Stimulated activated naive CD8-positive, alpha-beta T cell treated with anti-CD3 and anti-CD28 coated beads, Interleukin-15, Interleukin-2, amounts not matched to agents 100 U/mL and 50 U/mL, for 24 hours (primary cell): ENCODE data around the gene MCM3.
A peak's percentile ranks its signal among the peaks of the same experiment; 100 is the strongest.

ENCODE experiments used
- ATAC-seq: fragments of 150-1000 bp; cut with Tn5 transposase; one replicate; pipeline ENCODE4 v1.10.0; 2021
- DNase-seq: peaks from one replicate; pipeline ENCODE4 v3.0.0; 2021

MCM3 gene

GRCh38 chr6:52301326-52301725 lies 16.8 kb upstream of the MCM3 start:
- DNase-seq = no peak
- no peak for ATAC-seq

GRCh38 chr6:52300489-52300931 lies 16.0 kb upstream of the MCM3 start:
- DNase-seq (no peak), ATAC-seq (no peak)

GRCh38 chr6:52299653-52300052 lies 15.1 kb upstream of the MCM3 start:
- no peak for DNase-seq
- ATAC-seq = no peak

- DNase-seq = no peak
- ATAC-seq = peak; percentile 67
These were observed 12.9 kb upstream of the MCM3 start for GRCh38 chr6:52297433-52297832.

GRCh38 chr6:52293067-52293466 lies 8.5 kb upstream of the MCM3 start:
- DNase-seq (no peak), ATAC-seq (no peak)

GRCh38 chr6:52288841-52289240 lies 4.3 kb upstream of the MCM3 start:
- DNase-seq (no peak), ATAC-seq (no peak)

GRCh38 chr6:52288216-52288615 lies 3.7 kb upstream of the MCM3 start:
- no peak for ATAC-seq

GRCh38 chr6:52286798-52287432 lies 2.4 kb upstream of the MCM3 start:
- ATAC-seq (no peak), DNase-seq (peak; percentile 82)

More at GRCh38 chr6:52288216-52288615, 3.7 kb upstream of the MCM3 start:
- DNase-seq = no peak

GRCh38 chr6:52285177-52286068 lies 881 bp upstream of the MCM3 start:
- no peak for DNase-seq
- peak; percentile 11 for ATAC-seq

- ATAC-seq = no peak
- peak; percentile 75 for DNase-seq
These were observed 447 bp downstream of the MCM3 start for GRCh38 chr6:52284131-52284459.

- DNase-seq = no peak
- no peak for ATAC-seq
These were observed 1.4 kb downstream of the MCM3 start for GRCh38 chr6:52283111-52283510.

- DNase-seq (no peak), ATAC-seq (no peak)
These were observed 8.4 kb downstream of the MCM3 start for GRCh38 chr6:52276130-52276529.

- ATAC-seq (no peak), DNase-seq (no peak)
These were observed 12.6 kb downstream of the MCM3 start for GRCh38 chr6:52271852-52272460.

GRCh38 chr6:52263709-52264540 lies 20.6 kb downstream of the MCM3 start:
- ATAC-seq = peak; percentile 64
- DNase-seq = peak; percentile 68

GRCh38 chr6:52262620-52263344 lies 21.8 kb downstream of the MCM3 start:
- no peak for ATAC-seq
- DNase-seq = no peak

- ATAC-seq = no peak
These were observed 23.3 kb downstream of the MCM3 start for GRCh38 chr6:52261229-52261628.

GRCh38 chr6:52260634-52261033 lies 23.9 kb downstream of the MCM3 start:
- ATAC-seq = no peak
- DNase-seq = no peak

More at GRCh38 chr6:52261229-52261628, 23.3 kb downstream of the MCM3 start:
- no peak for DNase-seq

- DNase-seq = no peak
- ATAC-seq = no peak
These were observed 29.1 kb downstream of the MCM3 start for GRCh38 chr6:52255434-52255833.

GRCh38 chr6:52254731-52255378 lies 29.7 kb downstream of the MCM3 start:
- ATAC-seq (peak; percentile 74), DNase-seq (no peak)

- peak; percentile 55 for ATAC-seq
- peak; percentile 58 for DNase-seq
These were observed 31.0 kb downstream of the MCM3 start for GRCh38 chr6:52253494-52253893.

- no peak for ATAC-seq
- DNase-seq = no peak
These were observed 33.4 kb downstream of the MCM3 start for GRCh38 chr6:52251113-52251512.
